NCI-H146 treated with DMSO at 0.1 percent for 48 hours (cell line): Measurements from ENCODE around the gene RPS6KA3.
"Not testable (repeated sequence)": the region's sequence is repeated elsewhere in the genome, so short reads cannot be mapped to it uniquely, and the experiment has no call there.

ENCODE experiments used
- DNase-seq: peaks from one replicate; lab custom pipeline; 2025; ENCODE audit not compliant: unreplicated experiment; lab: John Stamatoyannopoulos, UW

The RPS6KA3 gene

GRCh38 chrX:20265726-20266681 is 705 bp downstream of the RPS6KA3 start:
- DNase-seq, result no peak

GRCh38 chrX:20265221-20265725 is 1.4 kb downstream of the RPS6KA3 start:
- DNase-seq, result no peak

- DNase-seq, result no peak
Measured at GRCh38 chrX:20263474-20263873, 3.2 kb downstream of the RPS6KA3 start.

GRCh38 chrX:20260885-20261284 is 5.8 kb downstream of the RPS6KA3 start:
- no peak for DNase-seq

- DNase-seq, result no peak
Measured at GRCh38 chrX:20254712-20255299, 11.9 kb downstream of the RPS6KA3 start.

GRCh38 chrX:20253232-20253543 is 13.5 kb downstream of the RPS6KA3 start:
- no peak for DNase-seq

- DNase-seq, result no peak
Measured at GRCh38 chrX:20252381-20253231, 14.1 kb downstream of the RPS6KA3 start.

GRCh38 chrX:20251691-20252090 is 15.0 kb downstream of the RPS6KA3 start:
- DNase-seq, result no peak

- not testable (repeated sequence) for DNase-seq
Measured at GRCh38 chrX:20250146-20250545, 16.6 kb downstream of the RPS6KA3 start.

GRCh38 chrX:20248592-20249192 is 18.0 kb downstream of the RPS6KA3 start:
- no peak for DNase-seq

GRCh38 chrX:20244931-20245330 is 21.8 kb downstream of the RPS6KA3 start:
- DNase-seq, result no peak

- DNase-seq, result no peak
Measured at GRCh38 chrX:20240201-20240600, 26.5 kb downstream of the RPS6KA3 start.

GRCh38 chrX:20237864-20238263 is 28.8 kb downstream of the RPS6KA3 start:
- no peak for DNase-seq

- no peak for DNase-seq
Measured at GRCh38 chrX:20235755-20236154, 31.0 kb downstream of the RPS6KA3 start.

- DNase-seq, result no peak
Measured at GRCh38 chrX:20233336-20233735, 33.4 kb downstream of the RPS6KA3 start.

- no peak for DNase-seq
Measured at GRCh38 chrX:20231598-20231997, 35.1 kb downstream of the RPS6KA3 start.

GRCh38 chrX:20230406-20230805 is 36.3 kb downstream of the RPS6KA3 start:
- no peak for DNase-seq

GRCh38 chrX:20229155-20229554 is 37.6 kb downstream of the RPS6KA3 start:
- no peak for DNase-seq

GRCh38 chrX:20228245-20228644 is 38.5 kb downstream of the RPS6KA3 start:
- no peak for DNase-seq

GRCh38 chrX:20227116-20227515 is 39.6 kb downstream of the RPS6KA3 start:
- no peak for DNase-seq

GRCh38 chrX:20225488-20225833 is 41.2 kb downstream of the RPS6KA3 start:
- no peak for DNase-seq
